Measurements from ENCODE around the gene ZNF621. TPM values are rescaled to one million over a fixed set of nuclear protein-coding genes. Genes with fewer than 3 reads are reported as not detected.

The ZNF621 gene
- total RNA-seq, 4 donors from 2014 or later: 6.5 to 35.7 (median 16.3) TPM

DNA sequence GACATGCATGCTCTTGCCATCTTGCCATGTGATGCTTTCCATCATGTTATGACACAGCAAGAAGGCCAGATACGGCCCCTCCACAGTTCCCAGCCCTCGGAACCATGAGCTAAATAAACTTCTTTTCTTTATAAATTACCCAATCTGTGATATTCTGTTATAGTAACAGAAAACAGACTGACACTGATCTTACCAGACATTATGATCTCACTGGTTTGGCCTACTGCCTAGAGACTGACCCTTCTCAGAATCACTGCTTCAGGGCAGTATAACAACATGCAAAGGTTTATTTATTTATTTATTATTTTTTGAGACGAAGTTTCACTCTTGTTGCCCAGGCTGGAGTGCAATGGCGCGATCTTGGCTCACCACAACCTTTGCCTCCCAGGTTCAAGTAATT lies 33.8 kb upstream of the ZNF621 start:
- no peak overlapping the region for H3K4me3 ChIP-seq
- intact Hi-C loops (cut with DNase I; ENCODE audit: low total_unique reads): no loop called here
- H3K27me3 ChIP-seq: no peaks in the 10 kb centered on the region
- no peak overlapping the region for H3K27ac ChIP-seq
- TF ChIP-seq, protein P1, sequence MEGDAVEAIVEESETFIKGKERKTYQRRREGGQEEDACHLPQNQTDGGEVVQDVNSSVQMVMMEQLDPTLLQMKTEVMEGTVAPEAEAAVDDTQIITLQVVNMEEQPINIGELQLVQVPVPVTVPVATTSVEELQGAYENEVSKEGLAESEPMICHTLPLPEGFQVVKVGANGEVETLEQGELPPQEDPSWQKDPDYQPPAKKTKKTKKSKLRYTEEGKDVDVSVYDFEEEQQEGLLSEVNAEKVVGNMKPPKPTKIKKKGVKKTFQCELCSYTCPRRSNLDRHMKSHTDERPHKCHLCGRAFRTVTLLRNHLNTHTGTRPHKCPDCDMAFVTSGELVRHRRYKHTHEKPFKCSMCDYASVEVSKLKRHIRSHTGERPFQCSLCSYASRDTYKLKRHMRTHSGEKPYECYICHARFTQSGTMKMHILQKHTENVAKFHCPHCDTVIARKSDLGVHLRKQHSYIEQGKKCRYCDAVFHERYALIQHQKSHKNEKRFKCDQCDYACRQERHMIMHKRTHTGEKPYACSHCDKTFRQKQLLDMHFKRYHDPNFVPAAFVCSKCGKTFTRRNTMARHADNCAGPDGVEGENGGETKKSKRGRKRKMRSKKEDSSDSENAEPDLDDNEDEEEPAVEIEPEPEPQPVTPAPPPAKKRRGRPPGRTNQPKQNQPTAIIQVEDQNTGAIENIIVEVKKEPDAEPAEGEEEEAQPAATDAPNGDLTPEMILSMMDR (IDR thresholded peaks at IDR 0.05): no peak
- no peak for TF ChIP-seq POLR2A (IDR thresholded peaks at IDR 0.05)
- DNase-seq: no peak
- peaks cover 0 to 12% of the 10 kb centered on the region in 2 donors for H3K9me3 ChIP-seq
- no peaks in the 10 kb centered on the region for H3K4me1 ChIP-seq
- H3K36me3 ChIP-seq: no peaks in the 10 kb centered on the region

DNA sequence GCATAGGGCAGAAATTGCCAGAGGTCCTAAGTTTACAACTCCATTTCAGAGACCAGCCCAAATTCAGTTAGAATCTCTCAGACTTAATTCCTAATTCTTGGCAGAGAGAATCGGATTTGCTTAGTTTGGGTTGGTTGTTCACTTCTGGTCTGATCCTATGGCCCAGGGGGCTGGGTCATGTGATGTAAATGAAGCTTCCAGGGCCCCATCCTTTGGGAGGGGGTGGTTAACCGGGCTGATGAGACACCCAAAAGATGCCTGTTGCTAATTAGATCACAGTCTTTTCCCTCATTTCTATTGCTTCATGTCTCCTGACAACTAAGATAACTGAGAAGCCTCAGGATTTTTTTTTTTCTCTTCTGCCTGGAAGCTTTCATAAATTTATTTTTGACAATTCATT lies 30.1 kb upstream of the ZNF621 start:
- H3K27ac ChIP-seq: no peak overlapping the region
- H3K27me3 ChIP-seq: no peaks in the 10 kb centered on the region
- no peak for DNase-seq
- H3K4me1 ChIP-seq: no peaks in the 10 kb centered on the region
- intact Hi-C loops (cut with DNase I; ENCODE audit: low total_unique reads): no loop called here
- H3K36me3 ChIP-seq: no peaks in the 10 kb centered on the region
- TF ChIP-seq POLR2A (IDR thresholded peaks at IDR 0.05): no peak
- TF ChIP-seq, protein P1 (IDR thresholded peaks at IDR 0.05): no peak
- no peaks in the 10 kb centered on the region for H3K9me3 ChIP-seq
- H3K4me3 ChIP-seq: no peak overlapping the region

DNA sequence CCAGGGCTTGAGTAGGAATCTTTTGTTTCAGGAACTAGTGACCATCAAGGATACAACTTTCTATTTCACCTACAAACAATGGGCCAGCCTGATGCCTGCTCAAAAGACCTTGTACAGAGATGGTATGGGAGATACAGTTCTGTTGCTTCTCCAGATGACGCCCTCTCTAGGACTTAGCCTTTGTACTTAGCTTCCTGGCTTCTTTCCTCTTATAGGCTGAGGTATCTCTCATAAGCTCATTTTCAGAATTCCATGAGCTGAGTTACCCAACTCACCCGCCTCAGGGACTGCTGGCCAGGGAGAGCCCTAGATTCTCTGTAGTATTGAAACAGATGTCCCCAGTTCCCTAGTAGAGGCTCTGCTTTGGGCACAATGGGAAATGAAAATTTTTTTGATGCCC lies 27.5 kb upstream of the ZNF621 start:
- H3K9me3 ChIP-seq: no peaks in the 10 kb centered on the region
- intact Hi-C loops (cut with DNase I; ENCODE audit: low total_unique reads): no loop called here
- no peaks in the 10 kb centered on the region for H3K36me3 ChIP-seq
- H3K27me3 ChIP-seq: no peaks in the 10 kb centered on the region
- no peak for DNase-seq
- no peak overlapping the region for H3K4me3 ChIP-seq
- TF ChIP-seq POLR2A (IDR thresholded peaks at IDR 0.05): no peak
- TF ChIP-seq, protein P1 (IDR thresholded peaks at IDR 0.05): no peak
- H3K27ac ChIP-seq: no peak overlapping the region
- H3K4me1 ChIP-seq: no peaks in the 10 kb centered on the region

DNA sequence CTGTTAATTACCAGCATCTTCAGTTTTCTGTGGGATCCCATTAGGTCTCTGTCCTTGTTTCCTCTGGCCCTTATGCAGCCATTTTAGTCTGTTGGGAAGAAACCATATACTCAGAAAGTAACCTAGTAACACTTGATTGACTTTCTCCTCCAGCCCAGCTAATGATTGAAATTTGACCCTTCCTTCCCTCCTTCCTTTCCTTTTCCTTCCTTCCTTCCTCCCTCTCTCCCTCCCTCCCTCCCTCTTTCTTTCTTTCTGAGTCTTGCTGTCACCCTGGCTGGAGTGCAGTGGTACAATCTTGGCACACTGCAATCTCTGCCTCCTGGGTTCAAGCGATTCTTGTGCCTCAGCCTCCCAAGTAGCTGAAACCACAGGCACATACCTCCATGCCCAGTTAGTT lies 24.8 kb upstream of the ZNF621 start:
- Histone ChIP-seq H3K36me3 (no peaks in the 10 kb centered on the region), H3K27ac (no peak overlapping the region), H3K27me3 (no peaks in the 10 kb centered on the region), H3K4me3 (no peak overlapping the region), H3K4me1 (no peaks in the 10 kb centered on the region), H3K9me3 (no peaks in the 10 kb centered on the region)
- intact Hi-C loops (cut with DNase I; ENCODE audit: low total_unique reads): no loop called here
- TF ChIP-seq POLR2A (IDR thresholded peaks at IDR 0.05): no peak
- TF ChIP-seq, protein P1 (IDR thresholded peaks at IDR 0.05): no peak
- no peak for DNase-seq

DNA sequence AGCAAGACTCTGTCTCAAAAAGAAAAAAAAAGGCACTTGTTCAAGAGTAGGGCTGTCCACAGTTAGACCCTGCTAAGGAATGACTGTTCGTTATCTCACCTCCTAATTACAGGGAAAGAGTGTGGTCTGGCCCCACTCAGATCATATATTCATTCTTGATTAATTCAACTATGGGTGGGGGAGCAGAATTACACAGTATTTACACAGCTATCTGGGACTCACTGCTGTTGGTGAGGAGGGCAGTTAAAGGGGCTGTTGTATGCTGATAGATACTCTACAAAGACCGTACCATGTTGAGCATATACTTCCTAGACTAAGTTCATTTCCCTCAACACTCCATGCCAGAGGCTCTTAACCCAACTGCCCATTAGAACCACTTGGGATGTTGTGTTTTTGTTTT lies 22.7 kb upstream of the ZNF621 start:
- DNase-seq: no peak
- H3K4me3 ChIP-seq: no peak overlapping the region
- no peaks in the 10 kb centered on the region for H3K27me3 ChIP-seq
- H3K4me1 ChIP-seq: peaks cover 0 to 3% of the 10 kb centered on the region in 2 donors
- H3K27ac ChIP-seq: no peak overlapping the region
- no peak for TF ChIP-seq POLR2A (IDR thresholded peaks at IDR 0.05)
- TF ChIP-seq, protein P1 (IDR thresholded peaks at IDR 0.05): no peak
- intact Hi-C loops (cut with DNase I; ENCODE audit: low total_unique reads): no loop called here
- H3K36me3 ChIP-seq: no peaks in the 10 kb centered on the region
- no peaks in the 10 kb centered on the region for H3K9me3 ChIP-seq

Data from uterus (tissue), 4 donors.